Measurements from ENCODE around the gene CIZ1. TPM values are rescaled to one million over a fixed set of nuclear protein-coding genes. Genes with fewer than 3 reads are reported as not detected.

CIZ1 gene
- total RNA-seq, 1 donor from 2014 or later: 109 TPM

DNA sequence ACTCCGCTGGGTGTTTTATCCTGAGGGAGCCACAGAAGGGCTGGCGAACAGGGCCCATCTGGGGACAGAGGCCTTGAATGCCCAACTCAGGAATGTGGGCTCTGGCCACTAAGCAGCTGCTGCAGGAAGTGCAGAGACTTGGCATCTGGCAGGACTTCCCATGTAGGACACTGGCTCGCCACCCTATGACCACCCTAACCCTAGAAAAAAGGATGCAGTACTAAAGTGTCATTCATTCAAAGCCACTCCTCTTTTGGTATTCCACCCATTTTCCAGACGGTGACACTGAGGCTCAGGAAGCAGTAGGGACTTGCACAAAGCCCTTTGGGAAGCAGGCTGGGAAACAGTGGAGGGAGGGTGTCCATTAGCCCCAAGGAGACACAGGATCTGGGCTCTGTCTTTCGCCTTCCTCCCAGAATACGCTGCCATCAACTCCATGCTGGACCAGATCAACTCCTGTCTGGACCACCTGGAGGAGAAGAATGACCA is 28.3 kb downstream of the CIZ1 start:
- DNase-seq (ENCODE audit: low spot score): no peak

DNA sequence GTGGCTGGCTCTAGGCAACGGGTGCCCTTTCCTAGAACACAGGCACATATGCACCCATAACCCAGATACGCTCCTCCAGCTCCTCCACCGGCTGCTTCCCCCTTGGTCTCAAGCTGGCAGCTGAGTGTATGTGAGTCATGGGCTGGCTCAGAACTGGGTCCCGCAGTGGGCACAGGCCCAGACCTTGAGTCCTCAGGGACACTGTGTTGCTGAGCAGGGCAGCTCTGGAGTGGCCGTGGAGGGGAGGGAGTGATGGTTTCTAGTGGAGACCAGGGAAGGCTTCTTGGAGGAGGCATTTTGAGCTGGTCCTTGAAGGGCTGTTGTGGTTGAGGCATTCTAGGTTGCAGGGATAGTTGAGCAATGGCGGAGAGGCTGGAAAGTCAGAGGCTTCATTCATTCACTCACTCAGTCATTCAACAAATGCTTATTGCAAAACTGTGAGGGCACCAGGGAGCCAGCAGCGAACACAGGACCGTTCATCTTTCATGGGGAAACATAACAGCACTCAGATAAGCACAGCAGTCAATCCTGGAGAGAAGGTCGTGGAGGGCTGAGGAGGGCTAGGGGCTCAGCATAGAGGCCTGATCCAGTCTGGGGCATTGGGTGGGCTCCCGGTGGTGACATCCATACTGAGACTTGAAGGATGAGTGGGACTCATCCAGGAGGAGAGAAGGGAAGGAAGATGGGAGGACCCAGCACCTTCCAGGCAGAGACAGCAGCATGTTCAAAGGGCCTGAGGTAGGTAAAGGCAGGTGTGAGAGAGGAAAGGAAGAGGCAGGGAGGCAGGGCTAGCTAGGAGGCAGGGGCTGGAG is 29.0 kb downstream of the CIZ1 start:
- DNase-seq (ENCODE audit: low spot score): no peak

DNA sequence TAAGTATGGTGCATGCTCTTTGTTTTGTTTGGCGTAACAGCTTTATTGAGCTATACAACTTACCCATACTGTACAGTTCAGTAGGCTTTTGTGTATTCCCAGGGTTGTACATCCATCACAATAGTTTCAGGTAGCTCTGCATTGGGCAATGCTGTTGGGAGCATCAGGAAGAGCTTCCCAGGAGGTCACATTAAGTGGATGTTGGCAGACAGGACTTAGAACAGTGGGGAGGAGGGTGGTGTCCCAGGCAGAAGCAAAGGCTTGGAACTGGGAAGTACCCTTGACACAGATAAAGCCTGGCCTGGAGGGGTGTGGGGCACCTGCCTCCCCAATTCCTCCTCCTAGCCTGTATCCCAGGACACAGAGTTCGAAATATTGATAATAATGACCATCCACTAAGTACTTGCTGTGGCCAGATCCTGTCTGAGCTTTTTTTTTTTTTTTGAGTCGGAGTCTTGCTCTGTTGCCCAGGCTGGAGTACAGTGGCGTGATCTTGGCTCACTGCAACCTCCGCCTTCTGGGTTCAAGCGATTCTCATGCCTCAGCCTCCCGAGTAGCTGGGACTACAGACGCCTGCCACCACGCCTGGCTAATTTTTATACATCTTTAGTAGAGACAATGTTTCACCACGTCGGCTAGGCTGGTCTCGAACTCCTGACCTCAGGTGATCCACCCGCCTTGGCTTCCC is 30.0 kb downstream of the CIZ1 start:
- no peak for DNase-seq (ENCODE audit: low spot score)

DNA sequence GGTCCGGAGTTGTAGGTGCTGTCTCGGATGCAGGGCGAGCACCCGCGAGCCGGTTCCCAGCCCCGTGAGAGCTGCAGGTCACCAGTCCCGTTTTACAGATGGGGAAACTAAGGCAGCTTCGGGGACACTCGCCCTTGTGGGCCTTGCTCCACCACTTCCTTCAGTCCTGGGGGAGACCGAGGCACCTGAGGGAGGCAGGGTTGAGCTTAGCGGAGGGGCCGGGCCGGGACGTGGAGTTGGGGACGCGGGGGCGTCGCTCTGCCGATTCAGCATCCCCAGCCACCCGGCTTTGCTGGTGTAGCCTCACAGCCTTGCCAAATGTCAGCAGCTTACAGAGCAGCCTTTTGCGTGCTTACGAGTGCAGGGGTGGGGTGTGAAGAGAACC is 30.8 kb downstream of the CIZ1 start:
- DNase-seq (ENCODE audit: low spot score): no peak

DNA sequence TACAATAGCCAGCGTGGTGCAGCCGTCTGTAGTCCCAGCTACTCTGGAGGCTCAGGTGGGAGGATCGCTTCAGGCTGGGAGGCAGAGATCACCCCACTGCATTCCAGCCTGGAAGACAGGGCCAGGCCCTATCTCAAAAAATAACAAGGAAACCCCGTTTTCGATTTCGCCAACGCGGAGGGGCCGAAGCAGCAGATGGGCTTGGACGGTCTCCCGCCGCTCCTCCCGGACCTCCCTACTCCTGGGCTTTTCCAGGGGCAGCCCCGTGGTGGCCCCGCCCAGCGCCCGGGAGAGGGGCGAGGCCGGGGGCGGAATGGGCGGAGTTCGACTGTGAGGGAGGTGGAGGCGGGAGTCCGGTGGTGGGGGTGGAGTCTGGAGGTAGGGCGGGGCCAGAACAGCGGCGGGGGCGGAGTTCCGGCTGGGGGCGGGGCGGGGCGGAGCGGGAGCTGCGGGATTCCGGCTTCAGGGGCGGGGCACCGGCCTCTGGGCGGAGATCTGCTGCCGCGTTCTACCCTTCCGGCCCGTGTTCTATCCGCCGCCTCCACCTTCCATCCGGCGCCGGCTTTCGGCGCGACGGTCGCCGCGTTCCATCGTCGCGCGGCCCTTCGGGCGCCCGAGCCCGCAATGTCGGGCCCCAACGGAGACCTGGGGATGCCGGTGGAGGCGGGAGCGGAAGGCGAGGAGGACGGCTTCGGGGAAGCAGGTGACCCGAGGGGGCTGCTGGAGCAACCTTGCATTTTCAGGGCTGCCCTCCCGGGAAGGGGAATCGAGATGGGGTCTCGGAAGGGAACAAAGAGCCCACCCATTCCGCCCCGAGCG is 31.4 kb downstream of the CIZ1 start, which contains the start of gene BBLN:
Gene BBLN (plus strand): TSS at position 482 of the 819 bp plus-strand sequence. CDS start 143 bp downstream, at position 625.
- peak; percentile 95 for DNase-seq (ENCODE audit: low spot score)

DNA sequence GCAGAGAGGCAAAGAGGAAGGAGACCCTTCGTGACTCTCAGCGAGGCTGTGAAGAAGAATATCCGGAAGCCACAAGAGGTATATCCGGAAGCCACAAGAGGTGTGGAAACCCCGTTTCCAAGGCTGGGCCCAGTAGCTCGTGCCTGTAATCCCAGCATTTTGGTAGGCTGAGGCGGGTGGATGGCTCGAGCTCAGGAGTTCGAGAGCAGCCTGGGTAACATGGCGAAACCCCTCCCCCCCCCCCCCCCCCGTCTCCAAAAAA is 31.9 kb downstream of the CIZ1 start:
- no peak for DNase-seq (ENCODE audit: low spot score)

DNA sequence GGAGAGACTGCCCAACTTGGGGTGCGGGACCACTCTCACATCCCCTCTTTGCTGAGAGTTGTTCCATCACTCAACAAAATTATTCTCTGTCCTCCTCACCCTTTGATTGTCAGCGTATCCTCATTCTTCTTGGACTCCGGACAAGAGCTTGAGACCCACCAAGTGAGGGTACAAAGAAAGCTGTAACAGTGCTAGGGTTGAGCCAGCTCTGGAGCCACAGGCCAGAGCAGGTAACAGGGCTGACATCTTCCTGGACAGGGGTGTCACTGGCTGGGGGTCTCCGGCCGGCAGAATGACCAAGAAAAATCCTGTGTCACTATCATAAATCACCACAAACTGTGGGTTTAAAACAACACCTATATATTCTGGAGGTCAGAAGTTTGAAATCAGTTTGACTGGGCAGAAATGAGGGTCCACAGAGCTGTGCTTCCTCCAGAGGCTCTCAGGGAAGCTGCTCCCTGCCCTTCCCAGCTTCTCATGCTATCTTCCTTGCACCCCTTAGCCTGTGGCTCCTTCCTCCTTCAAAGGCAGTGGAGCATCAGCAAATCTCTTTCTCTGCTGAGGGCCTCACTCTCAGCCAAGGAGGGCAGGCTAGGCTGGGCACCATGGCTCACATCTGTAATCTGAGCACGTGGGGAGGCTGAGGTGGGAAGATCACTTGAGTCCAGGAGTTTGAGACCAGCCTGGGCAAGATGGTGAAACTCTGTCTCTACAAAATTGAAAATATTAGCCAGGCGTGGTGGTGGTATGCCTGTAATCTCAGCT is 35.5 kb downstream of the CIZ1 start:
- no peak for DNase-seq (ENCODE audit: low spot score)

DNA sequence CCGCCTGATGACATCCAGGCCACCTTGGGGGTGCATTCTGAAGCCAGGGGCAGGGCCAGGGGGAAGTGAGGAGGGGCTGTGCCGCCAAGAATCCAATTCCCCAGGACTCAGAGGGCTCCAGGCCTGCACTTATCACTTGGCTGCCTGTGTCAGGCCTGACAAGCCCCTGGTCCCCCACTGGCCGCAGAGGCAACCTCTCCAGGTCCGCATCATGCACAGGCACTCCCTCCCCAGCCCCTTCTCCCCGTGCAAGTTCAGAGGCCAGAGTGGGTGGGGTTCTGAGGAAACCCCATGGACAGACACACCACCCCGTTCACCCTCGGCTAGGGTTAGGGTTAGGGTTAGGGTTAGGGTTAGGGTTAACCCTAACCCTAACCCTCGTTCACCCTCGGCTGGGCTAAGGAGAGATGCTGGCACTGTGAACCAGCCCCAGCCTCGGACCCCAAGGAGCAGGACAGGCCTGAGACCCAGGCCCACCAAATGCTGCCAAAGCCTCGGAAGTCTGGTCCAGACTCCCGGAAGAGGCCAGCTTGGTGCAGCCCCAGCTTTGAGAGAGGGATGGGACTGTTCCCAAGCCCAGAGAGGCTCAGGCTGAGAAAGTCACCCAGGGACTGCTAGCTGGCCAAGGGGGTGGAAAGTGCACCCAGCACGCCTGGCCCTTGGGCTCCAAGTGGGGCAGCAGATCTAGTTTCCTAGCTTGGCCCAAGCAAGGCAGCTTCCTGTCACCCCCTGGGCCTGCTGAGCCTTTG is 37.3 kb downstream of the CIZ1 start:
- DNase-seq (ENCODE audit: low spot score): no peak

DNA sequence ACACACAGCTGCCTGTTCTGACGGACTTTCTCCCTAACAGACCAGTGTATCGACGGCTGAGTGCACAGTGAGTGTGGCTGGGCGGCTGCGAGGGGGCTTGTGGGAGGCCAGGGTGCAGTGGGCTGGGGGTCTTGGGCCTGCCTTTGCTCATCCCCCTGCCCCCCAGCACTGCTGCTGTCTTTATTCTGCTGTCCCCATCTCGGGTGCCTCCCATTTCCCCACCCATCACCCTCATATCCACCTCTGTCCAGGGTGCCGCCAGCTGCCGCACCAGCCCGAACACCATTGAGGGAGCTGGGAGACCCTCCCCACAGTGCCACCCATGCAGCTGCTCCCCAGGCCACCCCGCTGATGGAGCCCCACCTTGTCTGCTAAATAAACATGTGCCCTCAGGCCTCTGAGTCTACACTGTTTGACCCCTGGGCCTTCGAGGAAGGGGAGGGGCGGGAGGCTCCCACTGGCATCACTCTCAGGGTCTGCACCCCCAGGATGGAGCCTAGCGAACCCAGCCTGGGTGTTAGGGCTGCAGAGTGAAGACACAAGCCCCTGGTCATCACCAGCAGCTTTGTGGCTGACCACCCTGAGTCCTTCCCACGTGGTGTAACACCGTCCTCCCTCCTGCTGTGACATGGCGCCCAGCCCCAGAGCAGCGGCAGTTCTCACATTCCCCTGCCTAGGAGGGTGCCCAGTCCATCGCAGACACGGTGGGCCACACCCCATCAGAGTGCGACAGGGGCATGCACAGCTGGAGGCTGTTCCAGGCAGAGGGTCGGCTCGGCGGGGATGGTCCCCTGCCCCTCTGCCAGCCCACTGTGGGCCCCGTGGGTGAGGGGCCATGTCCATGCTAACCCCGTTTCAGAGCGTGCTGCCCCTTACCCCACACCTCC is 38.1 kb downstream of the CIZ1 start:
- DNase-seq (ENCODE audit: low spot score): no peak

DNA sequence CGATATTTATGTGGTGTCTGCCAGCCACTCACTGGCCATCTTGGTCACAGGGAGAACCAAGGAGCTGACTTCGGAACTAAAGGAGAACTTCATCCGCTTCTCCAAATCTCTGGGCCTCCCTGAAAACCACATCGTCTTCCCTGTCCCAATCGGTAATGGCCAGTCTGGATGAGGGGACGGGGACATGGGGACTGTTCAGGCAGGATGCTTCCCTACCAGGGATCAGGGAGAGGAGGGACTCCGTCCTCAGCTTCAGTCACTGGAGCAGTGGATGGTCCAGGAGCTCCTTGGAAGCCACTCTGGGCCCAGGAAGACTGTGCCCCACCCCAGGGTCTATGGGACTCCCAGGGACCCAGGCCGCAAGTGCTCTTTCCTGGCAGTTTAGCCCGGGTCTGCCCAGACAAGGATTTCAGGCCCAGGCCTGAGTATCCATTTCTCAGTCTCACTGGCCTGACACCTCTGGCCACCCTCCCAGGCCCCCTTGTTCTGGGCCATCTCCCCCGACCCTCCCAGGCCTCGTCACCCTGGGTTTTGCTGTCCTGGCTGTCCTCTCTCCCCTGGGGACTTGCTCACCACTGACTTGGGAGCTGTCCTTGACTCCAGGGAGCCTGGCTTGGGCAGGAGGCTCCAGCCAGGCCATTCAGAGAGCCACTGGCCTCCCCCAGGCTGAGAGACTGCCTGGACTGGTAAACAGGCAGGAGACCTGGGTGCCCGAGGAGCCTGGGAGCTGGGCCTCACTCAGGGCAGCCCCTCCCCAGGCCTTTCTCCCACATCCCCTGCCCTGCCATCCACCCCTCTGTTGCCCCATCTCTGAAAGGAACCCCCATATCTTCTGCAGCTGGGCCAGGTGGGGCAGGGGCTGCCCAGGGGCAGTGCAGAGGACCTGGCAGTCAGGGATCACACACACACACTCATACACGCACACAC is 39.0 kb downstream of the CIZ1 start:
- DNase-seq (ENCODE audit: low spot score): no peak

DNA sequence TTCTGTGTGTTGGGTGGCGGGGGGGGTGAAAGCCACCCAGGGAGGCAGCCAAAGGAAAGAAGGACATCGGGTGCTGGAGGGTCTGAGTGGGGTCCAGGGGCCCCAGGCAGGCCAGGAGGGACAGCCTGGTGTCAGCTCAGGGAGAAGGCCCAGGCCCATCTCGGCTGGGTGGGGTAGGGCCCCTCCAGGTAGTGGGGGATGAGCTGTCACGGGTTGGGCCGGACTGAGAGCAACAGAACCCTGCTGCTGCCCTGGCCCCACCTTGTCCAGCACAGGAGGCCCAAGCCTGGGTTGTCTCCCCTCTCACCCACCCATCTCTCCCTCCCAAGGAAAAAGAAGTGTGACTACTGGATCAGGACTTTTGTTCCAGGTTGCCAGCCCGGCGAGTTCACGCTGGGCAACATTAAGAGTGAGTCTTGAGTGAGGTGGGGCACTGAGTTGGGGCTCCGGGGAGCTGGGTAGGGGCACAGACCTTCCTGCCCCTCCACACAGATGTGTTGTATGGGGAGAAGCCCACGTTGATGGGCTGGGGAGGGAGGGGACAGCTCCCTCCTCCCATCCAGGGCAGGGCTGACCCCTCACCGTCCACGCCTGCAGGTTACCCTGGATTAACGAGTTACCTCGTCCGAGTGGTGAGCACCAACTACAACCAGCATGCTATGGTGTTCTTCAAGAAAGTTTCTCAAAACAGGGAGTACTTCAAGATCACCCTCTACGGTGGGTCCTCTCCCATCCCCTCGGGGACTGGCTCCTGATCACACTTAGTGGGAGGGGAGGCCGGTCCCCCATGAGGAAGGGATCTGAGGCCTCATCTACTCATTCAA is 39.9 kb downstream of the CIZ1 start:
- DNase-seq (ENCODE audit: low spot score): no peak

DNA sequence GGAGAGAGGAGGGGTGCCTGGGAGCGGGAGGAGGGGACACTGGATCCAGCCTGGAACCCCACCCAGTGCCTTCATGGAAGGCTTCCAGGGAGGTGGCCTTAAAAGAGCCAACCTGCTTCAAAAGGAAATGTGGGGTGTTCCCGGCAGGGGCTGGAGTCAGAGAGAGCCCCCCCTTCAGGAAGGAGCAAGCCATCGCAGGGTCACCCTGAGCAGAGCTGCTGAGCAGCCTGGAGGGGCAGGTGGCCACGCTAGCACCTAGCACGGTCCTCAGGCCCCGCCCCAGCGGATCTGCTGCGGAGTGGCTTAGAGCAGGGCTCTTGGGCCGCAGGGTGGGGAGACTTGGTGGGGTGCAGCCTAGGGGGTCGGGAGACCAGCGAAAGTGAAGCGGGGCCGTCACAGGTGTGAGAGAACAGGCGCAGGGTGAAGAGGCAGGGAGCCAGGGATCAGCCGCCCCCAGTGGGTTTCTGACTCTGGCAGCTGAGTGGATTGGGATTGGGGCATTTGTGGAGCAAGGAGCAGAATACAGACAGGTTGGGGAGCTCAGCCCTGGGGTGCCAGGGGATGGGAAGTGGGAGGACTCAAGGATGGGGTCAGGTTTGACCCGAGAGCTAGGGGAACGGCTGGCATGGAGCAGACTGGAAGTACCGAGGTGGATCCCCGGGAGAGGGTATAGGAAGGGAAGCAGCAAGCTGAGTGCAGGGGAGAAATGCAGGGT is 40.6 kb downstream of the CIZ1 start:
- DNase-seq (ENCODE audit: low spot score): no peak

DNA sequence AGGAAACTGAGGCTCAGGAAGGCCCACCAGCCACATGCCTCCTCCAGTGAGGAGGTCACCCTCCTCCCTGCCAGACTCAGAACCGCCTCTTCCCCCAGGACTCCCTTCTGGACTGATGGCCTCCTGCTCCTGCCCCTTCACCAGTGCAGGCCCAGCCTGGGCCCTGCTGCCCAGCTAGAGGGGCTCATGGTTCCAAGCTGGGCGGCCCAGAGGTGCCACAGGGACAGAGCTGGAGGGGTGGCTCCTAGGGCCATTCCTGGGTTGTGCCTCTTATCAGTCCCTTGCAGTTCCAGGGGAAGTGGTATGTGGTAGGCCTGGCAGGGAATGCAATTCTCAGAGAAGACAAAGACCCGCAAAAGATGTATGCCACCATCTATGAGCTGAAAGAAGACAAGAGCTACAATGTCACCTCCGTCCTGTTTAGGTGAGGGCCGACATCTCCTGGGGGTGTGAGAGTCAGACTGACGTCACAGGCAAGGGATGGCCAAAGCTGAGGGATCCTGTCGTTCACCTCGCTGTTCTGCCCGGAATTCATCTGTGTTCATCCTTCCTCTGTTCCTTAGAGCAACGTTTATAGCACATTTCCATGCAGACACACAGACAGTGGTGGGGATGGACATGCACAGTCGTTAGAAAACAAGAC is 41.3 kb downstream of the CIZ1 start:
- DNase-seq (ENCODE audit: low spot score): no peak

DNA sequence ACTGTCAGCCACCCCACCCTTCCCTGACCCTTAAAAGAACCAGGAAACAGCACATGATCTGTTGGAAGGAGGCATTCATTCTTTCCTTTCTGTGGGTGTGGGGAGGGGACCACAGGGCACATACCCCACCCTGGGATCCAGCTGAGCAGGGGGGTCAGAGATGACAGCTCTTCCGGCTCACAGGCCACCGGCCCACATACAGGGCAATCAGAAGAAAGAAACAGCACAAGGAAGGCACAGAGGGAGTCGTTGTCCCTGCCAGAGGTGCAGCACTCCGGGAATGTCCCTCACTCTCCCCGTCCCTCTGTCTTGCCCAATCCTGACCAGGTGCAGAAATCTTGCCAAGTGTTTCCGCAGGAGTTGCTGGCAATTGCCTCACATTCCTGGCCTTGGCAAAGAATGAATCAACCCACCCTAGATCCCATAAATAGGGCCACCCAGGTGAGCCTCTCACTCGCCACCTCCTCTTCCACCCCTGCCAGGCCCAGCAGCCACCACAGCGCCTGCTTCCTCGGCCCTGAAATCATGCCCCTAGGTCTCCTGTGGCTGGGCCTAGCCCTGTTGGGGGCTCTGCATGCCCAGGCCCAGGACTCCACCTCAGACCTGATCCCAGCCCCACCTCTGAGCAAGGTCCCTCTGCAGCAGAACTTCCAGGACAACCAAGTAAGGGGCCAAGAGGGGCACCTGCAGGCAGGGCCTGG is 42.2 kb downstream of the CIZ1 start, which contains the start of gene LCN2:
Gene LCN2 (plus strand): TSS at position 453 of the 701 bp plus-strand sequence. CDS start 73 bp downstream, at position 526.
- peak; percentile 79 for DNase-seq (ENCODE audit: low spot score)

DNA sequence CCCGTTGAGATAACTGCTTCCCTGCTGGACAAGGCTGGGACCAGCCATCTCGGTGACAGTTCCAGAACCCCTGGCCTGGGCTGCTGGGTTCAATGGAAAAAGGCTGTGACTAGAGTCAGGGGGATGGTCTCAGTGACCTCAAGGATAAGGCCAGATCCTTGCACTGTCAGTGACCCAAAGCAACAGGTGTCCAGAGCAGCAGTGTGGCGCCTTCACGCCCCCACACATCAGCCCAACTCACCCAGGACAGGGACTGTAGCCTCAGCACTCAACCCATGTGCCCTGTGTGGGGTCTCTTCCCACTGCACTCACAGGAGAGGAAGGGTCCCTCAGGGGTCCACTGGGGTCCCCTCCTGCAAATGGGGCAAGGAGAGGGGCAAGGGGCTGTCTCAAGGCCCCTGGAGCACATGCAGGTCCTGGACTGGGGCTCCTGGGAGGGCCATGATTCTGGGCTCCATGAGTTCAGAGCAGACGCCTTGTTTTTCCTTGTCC is 42.8 kb downstream of the CIZ1 start:
- DNase-seq (ENCODE audit: low spot score): no peak

DNA sequence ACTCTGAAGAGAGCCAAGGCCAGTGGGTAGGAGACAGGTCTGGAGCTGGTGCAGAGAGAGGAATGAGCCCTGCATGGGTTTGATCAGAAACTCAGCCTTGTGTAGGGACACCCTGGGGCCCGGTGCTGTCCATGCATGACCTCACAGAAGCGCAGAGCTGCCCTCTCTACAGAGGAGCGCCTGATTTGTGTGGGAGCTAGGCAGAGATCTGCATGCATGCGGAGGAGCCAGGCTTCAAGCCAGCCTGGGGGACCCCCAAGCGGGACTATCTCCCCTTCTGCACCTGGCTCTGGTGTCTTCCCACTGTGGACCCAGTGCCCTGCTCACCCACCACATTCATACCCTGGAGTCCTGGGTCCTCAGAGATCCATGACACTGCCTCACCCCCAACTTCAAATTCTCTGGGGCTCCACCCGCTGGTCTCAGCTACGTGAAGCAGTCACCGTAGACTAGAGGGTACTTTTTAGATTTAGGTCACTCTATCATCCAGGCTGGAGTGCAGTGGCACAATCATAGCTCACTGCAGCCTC is 44.7 kb downstream of the CIZ1 start:
- no peak for DNase-seq (ENCODE audit: low spot score)
